Fibroblast of lung (primary cell): ENCODE data around the gene TGFBR3. TPM values are rescaled to one million over a fixed set of nuclear protein-coding genes. Genes with fewer than 3 reads are reported as not detected.

Experiments
- DNase-seq, 2 donors: peaks; one replicate each; pipeline versions ENCODE4 v3.0.0 to v3.0.0-alpha.2; 2010; ENCODE audit warnings: low read depth in 2 of 2
- H2AFZ ChIP-seq: 2 replicates; pipeline ENCODE4 v1.5.1; 2012; ENCODE audit warnings: low read length, control low read depth, inconsistent platforms
- H3K27ac ChIP-seq: 2 replicates; pipeline ENCODE4 v1.5.1; 2011; ENCODE audit warnings: low read length, control low read depth; ENCODE audit not compliant: insufficient read depth
- H3K27me3 ChIP-seq: 2 replicates; pipeline ENCODE4 v1.5.1; 2011; ENCODE audit warnings: mild to moderate bottlenecking, low read length; ENCODE audit not compliant: control insufficient read depth, insufficient read depth
- H3K36me3 ChIP-seq: 2 replicates; pipeline ENCODE4 v1.5.1; 2011; ENCODE audit warnings: low read length; ENCODE audit not compliant: control insufficient read depth, insufficient read depth
- H3K4me1 ChIP-seq: 2 replicates; pipeline ENCODE4 v1.5.1; 2011; ENCODE audit warnings: low read length; ENCODE audit not compliant: control insufficient read depth, insufficient read depth; ENCODE audit errors: extremely low read depth
- H3K4me2 ChIP-seq: 2 replicates; pipeline ENCODE4 v1.5.1; 2011; ENCODE audit warnings: low read length, control low read depth; ENCODE audit not compliant: insufficient read depth; ENCODE audit errors: extremely low read depth
- H3K4me3 ChIP-seq, 4 experiments: fragments of 200-600 bp in 1 of 4; sonication (generic) in 1 of 4; replicated peaks in 1 of 4; 2 replicates each; pipeline ENCODE4 v1.5.1; 2011 to 2016; ENCODE audit warnings: low read length in 4 of 4, low read depth in 3 of 4, mild to moderate bottlenecking in 3 of 4, control low read depth in 2 of 4, inconsistent platforms in 1 of 4, mixed read lengths in 1 of 4; ENCODE audit not compliant: insufficient read depth in 1 of 4; ENCODE audit errors: control extremely low read depth in 1 of 4
- H3K79me2 ChIP-seq: 2 replicates; pipeline ENCODE4 v1.5.1; 2012; ENCODE audit warnings: mild to moderate bottlenecking, low read length, inconsistent platforms; ENCODE audit not compliant: control insufficient read depth, insufficient read depth
- H3K9ac ChIP-seq: 2 replicates; pipeline ENCODE4 v1.5.1; 2011; ENCODE audit warnings: mild to moderate bottlenecking, low read length, control low read depth; ENCODE audit not compliant: insufficient read depth
- H3K9me3 ChIP-seq: 2 replicates; pipeline ENCODE4 v1.5.1; 2012; ENCODE audit warnings: low read depth, low read length; ENCODE audit not compliant: control insufficient read depth, insufficient read depth
- H4K20me1 ChIP-seq: 2 replicates; pipeline ENCODE4 v1.5.1; 2011; ENCODE audit warnings: low read length; ENCODE audit not compliant: control insufficient read depth, insufficient read depth; ENCODE audit errors: extremely low read depth
- EZH2 ChIP-seq: IDR thresholded peaks from 2 replicates; pipeline ENCODE4 v1.5.1; 2012; ENCODE audit warnings: low read length, control low read depth, mild to moderate bottlenecking; ENCODE audit errors: missing control alignments
- polyA plus RNA-seq, 2 donors: library from polyadenylated mRNA; depleted of rRNA in 1 of 2; stranded (reverse) in 1 of 2; unstranded in 1 of 2; fragments of >200 nt; gene quantifications; 2 replicates each; pipeline ENCODE4 v1.2.1, GENCODE V29; 2011 to 2012; ENCODE audit warnings: missing spikeins in 1 of 2
- total RNA-seq: library from RNA; depleted of rRNA; stranded (reverse); fragments of >200 nt; gene quantifications from 2 replicates; pipeline ENCODE4 v1.2.1, GENCODE V29; 2014
- TF ChIP-seq, protein P1 (sequence below), 2 donors: IDR thresholded peaks in 1 of 2; conservative IDR thresholded peaks in 1 of 2; 1 replicate in 1 of 2; 2 replicates in 1 of 2; pipeline ENCODE4 v1.5.1; 2011 to 2012; ENCODE audit warnings: low read length in 2 of 2, control low read depth in 1 of 2, inconsistent platforms in 1 of 2, low read depth in 1 of 2, mild to moderate bottlenecking in 1 of 2

Gene TGFBR3
- total and polyA plus RNA-seq, 2 donors (not counting 1 experiment from before 2014, with no cell fraction given): 68.3 to 98.1 TPM

DNA sequence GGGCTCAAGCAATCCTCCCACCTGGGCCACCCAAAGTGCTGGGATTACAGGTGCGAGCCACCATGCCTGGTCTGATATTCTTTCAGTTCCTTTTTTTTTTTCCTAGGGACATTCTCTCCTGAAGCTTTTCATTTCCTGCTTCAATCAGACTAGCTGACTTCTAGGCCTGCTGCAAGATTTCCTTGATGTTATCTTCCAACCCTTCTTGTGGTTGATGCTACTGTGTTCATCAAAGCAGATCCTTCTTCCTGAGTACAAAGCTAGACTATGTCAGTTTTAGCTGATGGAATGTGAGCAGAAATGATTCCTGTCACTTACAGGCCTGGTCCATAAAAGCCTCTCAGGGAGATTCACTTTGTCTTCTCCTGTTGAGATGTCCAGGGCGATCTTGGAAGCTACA is 238.9 kb downstream of the TGFBR3 start:
- Histone ChIP-seq H3K27ac (no peak overlapping the region), H3K9ac (no peak overlapping the region), H4K20me1 (no peaks in the 10 kb centered on the region), H3K9me3 (no peaks in the 10 kb centered on the region), H3K79me2 (no peaks in the 10 kb centered on the region), H2AFZ (no peak overlapping the region), H3K27me3 (no peaks in the 10 kb centered on the region), H3K4me2 (no peak overlapping the region), H3K36me3 (no peaks in the 10 kb centered on the region), H3K4me1 (peaks cover 12% of the 10 kb centered on the region), H3K4me3 (no peak overlapping the region)
- TF ChIP-seq, protein P1, sequence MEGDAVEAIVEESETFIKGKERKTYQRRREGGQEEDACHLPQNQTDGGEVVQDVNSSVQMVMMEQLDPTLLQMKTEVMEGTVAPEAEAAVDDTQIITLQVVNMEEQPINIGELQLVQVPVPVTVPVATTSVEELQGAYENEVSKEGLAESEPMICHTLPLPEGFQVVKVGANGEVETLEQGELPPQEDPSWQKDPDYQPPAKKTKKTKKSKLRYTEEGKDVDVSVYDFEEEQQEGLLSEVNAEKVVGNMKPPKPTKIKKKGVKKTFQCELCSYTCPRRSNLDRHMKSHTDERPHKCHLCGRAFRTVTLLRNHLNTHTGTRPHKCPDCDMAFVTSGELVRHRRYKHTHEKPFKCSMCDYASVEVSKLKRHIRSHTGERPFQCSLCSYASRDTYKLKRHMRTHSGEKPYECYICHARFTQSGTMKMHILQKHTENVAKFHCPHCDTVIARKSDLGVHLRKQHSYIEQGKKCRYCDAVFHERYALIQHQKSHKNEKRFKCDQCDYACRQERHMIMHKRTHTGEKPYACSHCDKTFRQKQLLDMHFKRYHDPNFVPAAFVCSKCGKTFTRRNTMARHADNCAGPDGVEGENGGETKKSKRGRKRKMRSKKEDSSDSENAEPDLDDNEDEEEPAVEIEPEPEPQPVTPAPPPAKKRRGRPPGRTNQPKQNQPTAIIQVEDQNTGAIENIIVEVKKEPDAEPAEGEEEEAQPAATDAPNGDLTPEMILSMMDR (conservative IDR thresholded peaks at IDR 0.05 in 1 of 2, IDR thresholded peaks at IDR 0.05 in 1 of 2; ENCODE audit: low read depth in 1 of 2, low read length in 2 of 2): no peak
- no peak for TF ChIP-seq EZH2
- no peak for DNase-seq

DNA sequence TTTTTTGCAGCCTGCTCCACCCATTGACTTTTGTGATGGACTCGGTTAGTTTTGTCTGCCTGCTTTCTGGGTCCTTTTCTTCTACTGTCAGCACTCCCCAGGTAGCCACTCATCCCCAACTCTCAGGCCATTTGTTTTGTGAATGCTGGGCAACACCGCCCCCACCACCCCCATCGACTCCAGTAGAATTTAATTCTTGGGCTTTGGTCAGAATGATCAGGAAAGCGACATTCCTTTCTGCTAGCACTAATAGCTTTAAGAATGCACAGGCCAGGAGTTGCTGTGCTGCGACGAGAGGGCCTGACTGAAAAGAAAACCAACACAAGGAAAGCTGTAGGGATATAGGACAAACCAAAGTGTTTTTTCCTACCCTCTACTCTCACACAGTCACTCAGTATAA is 240.9 kb downstream of the TGFBR3 start:
- H4K20me1 ChIP-seq: no peaks in the 10 kb centered on the region
- H3K27ac ChIP-seq: no peak overlapping the region
- no peaks in the 10 kb centered on the region for H3K9me3 ChIP-seq
- no peak overlapping the region for H2AFZ ChIP-seq
- H3K36me3 ChIP-seq: no peaks in the 10 kb centered on the region
- H3K79me2 ChIP-seq: no peaks in the 10 kb centered on the region
- H3K4me1 ChIP-seq: peaks cover 1% of the 10 kb centered on the region
- no peaks in the 10 kb centered on the region for H3K27me3 ChIP-seq
- no peak overlapping the region for H3K9ac ChIP-seq
- DNase-seq: peak in 1 of 2 donors; percentile 56
- no peak overlapping the region for H3K4me2 ChIP-seq
- H3K4me3 ChIP-seq: no peak overlapping the region
- TF ChIP-seq EZH2: no peak
- TF ChIP-seq, protein P1 (conservative IDR thresholded peaks at IDR 0.05 in 1 of 2, IDR thresholded peaks at IDR 0.05 in 1 of 2; ENCODE audit: low read depth in 1 of 2, low read length in 2 of 2): no peak

DNA sequence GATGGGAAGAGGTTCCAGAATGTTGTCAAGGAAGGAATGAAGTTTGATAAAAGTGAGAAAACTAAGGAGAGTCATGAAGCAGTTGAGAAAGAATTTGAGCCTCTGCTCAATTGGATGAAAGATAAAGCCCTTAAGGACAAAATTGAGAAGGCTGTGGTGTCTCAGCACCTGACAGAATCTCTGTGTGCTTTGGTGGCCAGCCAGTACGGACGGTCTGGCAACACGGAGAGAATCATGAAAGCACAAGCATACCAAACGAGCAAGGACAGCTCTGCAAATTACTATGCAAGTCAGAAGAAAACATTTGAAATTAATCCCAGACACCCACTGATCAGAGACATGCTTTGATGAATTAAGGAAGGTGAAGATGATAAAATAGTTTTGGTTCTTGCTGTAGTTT is 242.5 kb downstream of the TGFBR3 start:
- no peaks in the 10 kb centered on the region for H3K4me1 ChIP-seq
- no peak for DNase-seq
- no peak overlapping the region for H2AFZ ChIP-seq
- H3K79me2 ChIP-seq: no peaks in the 10 kb centered on the region
- no peaks in the 10 kb centered on the region for H3K36me3 ChIP-seq
- H3K27me3 ChIP-seq: no peaks in the 10 kb centered on the region
- H3K9ac ChIP-seq: no peak overlapping the region
- TF ChIP-seq, protein P1 (conservative IDR thresholded peaks at IDR 0.05 in 1 of 2, IDR thresholded peaks at IDR 0.05 in 1 of 2; ENCODE audit: low read depth in 1 of 2, low read length in 2 of 2): no peak
- no peak for TF ChIP-seq EZH2
- no peaks in the 10 kb centered on the region for H3K9me3 ChIP-seq
- H3K27ac ChIP-seq: no peak overlapping the region
- H3K4me3 ChIP-seq: no peak overlapping the region
- no peak overlapping the region for H3K4me2 ChIP-seq
- no peaks in the 10 kb centered on the region for H4K20me1 ChIP-seq
